GM19324 (cell line): ENCODE measurements around the gene IER3IP1.
"Not testable (repeated sequence)": the region's sequence is repeated elsewhere in the genome, so short reads cannot be mapped to it uniquely, and the experiment has no call there.

Source experiments
- ATAC-seq: cut with Tn5 transposase; IDR thresholded peaks from one replicate; pipeline ENCODE4 v1.9.1; 2021; ENCODE audit warnings: mild to moderate bottlenecking, moderate library complexity; ENCODE audit not compliant: unreplicated experiment, low FRiP score

The IER3IP1 gene

GRCh38 chr18:47163241-47163640 is 12.9 kb downstream of the IER3IP1 start:
- ATAC-seq: peak; percentile 75

GRCh38 chr18:47160256-47160655 is 15.9 kb downstream of the IER3IP1 start:
- no peak for ATAC-seq

- not testable (repeated sequence) for ATAC-seq
These were observed 17.8 kb downstream of the IER3IP1 start for GRCh38 chr18:47158404-47158803.

GRCh38 chr18:47151439-47151838 is 24.7 kb downstream of the IER3IP1 start:
- ATAC-seq: no peak

GRCh38 chr18:47150824-47151366 is 25.3 kb downstream of the IER3IP1 start:
- peak; percentile 14 for ATAC-seq

GRCh38 chr18:47150029-47150823 is 25.9 kb downstream of the IER3IP1 start, which contains the start of gene HDHD2:
Gene HDHD2, minus strand, starts transcription at chr18:47150500. Its CDS starts 14,061 bp downstream, at chr18:47136439.
- peak; percentile 90 for ATAC-seq

- ATAC-seq: no peak
These were observed 26.6 kb downstream of the IER3IP1 start for GRCh38 chr18:47149457-47150028.

GRCh38 chr18:47146206-47146605 is 30.0 kb downstream of the IER3IP1 start:
- no peak for ATAC-seq

- ATAC-seq: no peak
These were observed 32.2 kb downstream of the IER3IP1 start for GRCh38 chr18:47143899-47144485.

GRCh38 chr18:47143153-47143552 is 33.0 kb downstream of the IER3IP1 start:
- ATAC-seq: no peak

GRCh38 chr18:47141289-47141688 is 34.9 kb downstream of the IER3IP1 start:
- no peak for ATAC-seq

GRCh38 chr18:47121146-47121545 is 55.0 kb downstream of the IER3IP1 start:
- no peak for ATAC-seq

GRCh38 chr18:47120428-47120827 is 55.7 kb downstream of the IER3IP1 start:
- ATAC-seq: no peak

GRCh38 chr18:47118981-47119380 is 57.2 kb downstream of the IER3IP1 start:
- ATAC-seq: no peak

GRCh38 chr18:47115205-47115604 is 61.0 kb downstream of the IER3IP1 start:
- ATAC-seq: no peak

- ATAC-seq: no peak
These were observed 62.2 kb downstream of the IER3IP1 start for GRCh38 chr18:47113796-47114540.

- no peak for ATAC-seq
These were observed 65.5 kb downstream of the IER3IP1 start for GRCh38 chr18:47110492-47111274.

- ATAC-seq: no peak
These were observed 66.4 kb downstream of the IER3IP1 start for GRCh38 chr18:47109720-47110119.

GRCh38 chr18:47108998-47109405 is 67.2 kb downstream of the IER3IP1 start:
- ATAC-seq: no peak

- no peak for ATAC-seq
These were observed 67.8 kb downstream of the IER3IP1 start for GRCh38 chr18:47108373-47108772.
